ENCODE data around the gene AP1G1.
A peak's percentile ranks its signal among the peaks of the same experiment; 100 is the strongest.

The AP1G1 gene

DNA sequence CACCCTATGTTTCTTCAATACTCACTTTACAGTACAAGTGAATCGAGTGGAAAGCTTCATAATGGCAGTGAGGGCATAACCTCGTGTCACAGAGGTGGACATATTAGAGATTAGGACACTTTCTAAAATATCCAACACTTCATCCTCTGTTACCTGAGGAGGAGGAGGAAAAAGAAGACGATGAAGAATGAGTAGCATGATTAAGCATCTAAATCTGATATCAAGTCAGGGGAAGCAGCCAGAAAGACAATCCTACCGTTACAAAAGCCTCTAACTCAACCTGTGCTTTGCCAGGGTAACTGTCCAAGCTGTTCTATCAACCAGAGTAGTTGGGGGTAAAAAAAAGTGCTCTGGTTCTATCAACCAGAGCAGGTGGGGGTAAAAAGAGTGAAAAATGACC is 60.4 kb downstream of the AP1G1 start:
- no peak for DNase-seq

DNA sequence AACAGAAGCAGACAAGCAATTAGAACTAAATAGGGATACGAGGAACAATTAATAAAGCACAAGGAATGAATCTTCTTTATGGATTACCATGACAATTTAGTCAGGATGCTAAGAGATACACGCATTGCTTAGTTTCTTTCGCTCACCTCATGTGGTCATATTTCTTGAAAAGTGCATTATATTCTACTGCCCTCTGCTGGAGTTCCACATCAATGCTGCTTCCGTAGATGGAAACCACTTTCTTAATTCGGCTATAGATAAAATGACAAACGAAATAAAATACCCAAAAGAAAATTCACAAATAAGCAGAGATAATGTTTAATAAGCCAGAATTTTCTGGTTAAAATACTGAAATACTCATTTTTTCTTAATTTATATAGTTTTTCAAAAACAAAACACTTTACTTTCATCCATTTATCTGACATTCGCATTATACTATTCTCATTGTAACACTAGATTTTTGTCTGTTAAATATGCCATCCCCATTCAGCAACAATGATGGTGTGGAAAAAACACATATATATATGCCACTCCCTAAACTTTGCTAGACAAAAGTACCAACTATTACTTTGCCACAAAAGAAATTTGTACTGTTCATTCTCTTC is 62.1 kb downstream of the AP1G1 start:
- DNase-seq, result no peak

DNA sequence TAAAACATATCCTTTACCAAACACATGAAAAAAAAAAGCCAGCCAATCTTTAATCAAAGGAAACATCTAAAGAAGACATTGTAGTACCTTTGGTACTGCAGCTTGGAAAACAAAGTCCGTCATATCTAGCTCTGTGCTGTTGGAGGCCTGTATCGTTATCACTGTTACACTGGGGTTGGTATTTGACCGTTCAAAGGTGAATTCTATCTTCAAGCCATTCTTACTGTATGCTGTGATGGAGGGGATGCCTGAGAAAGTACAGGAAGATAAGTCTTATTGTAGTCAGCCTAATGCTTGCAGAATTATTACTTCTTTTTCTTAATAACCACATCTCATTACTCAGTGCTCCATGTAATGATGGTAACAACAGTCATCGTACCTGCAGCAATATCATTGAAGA is 69.8 kb downstream of the AP1G1 start:
- no peak for DNase-seq

DNA sequence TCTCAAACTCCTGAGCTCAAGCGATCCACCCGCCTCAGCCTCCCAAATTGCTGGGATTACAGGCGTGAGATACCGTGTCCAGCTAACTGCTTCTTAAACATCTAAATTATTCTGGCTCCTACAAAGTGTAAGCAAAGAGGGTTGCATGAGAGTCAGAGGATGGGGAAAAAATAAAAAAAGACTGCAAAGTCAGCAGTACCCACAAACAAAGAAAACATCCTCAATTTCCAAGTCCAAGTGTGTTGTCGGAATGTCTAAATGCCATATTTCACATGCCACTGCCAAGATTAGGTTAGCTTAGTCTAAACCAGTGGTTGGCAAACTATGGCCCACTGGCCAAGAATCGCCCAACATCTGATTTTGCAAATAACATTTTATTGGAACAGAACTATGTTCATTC is 71.1 kb downstream of the AP1G1 start:
- DNase-seq, result no peak

DNA sequence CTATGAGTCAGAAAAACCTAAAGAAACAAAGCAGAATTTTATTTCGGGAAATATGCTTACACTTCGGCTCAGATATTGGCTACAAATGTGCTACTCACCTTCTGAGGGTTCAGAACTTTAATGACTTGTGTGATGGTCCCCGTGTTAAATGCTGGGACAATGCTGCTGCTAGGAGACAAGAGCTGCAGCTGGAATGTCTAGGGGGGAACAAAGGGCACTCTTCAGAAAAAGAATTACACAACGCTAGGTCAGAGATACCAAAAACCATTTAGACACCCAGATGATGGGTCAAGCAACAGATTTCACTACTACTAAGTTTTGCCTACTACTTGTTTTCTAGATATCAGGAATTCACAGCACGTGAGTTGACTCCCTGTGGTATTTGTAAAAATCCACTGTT is 74.1 kb downstream of the AP1G1 start:
- DNase-seq, result no peak

DNA sequence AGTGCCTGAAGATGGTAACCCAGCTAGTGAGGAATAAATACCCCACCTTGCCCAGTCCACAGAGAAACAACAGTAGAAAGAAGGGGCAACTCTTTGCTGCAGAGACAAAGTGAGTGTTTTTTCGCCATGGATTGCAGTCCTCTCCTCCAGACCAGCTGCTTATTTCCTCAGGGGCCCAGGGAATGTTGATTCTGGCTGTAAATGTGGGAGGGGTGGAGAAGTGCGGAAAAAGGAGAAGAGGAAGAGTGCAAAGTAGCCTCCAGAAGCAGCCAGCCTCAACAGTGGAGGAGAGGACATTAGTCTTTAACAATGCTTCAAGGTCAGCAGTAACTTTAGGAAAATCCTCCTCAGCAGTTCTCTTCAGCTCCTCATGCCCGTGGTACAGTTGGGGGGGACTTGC is 76.0 kb downstream of the AP1G1 start:
- no peak for DNase-seq

DNA sequence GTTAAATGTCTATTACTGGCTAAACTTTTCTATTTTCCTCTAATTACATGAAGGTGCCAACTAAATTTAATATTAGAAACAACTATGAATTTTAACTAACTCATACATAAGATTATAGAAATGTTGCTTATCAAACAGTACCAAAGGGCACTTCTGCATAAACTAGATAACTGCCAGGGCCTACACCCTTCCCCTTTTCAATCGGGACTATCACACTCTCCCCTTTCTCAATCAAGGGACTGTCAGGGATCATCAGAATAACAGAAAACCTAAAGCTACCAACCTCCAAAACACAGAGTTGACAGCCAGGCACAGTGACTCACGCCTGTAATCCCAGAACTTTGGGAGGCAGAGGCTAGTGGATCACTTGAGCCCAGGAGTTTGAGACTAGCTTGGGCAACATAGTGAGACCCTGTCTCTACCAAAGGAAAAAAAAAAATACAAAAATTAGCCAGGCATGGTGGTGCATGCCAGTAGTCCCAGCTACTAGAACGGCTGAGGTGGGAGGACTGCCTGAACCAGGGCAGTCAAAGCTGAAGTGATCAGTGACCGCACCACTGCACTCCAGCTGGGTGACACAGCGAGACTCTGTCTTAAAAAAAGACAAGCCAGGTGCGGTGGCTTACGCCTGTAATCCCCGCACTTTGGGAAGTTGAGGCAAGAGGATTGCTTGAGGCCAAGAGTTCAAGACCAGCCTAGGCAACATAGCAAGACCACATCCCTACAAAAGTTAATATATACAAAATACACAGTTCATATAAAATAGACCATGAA is 80.9 kb downstream of the AP1G1 start:
- no peak for DNase-seq

DNA sequence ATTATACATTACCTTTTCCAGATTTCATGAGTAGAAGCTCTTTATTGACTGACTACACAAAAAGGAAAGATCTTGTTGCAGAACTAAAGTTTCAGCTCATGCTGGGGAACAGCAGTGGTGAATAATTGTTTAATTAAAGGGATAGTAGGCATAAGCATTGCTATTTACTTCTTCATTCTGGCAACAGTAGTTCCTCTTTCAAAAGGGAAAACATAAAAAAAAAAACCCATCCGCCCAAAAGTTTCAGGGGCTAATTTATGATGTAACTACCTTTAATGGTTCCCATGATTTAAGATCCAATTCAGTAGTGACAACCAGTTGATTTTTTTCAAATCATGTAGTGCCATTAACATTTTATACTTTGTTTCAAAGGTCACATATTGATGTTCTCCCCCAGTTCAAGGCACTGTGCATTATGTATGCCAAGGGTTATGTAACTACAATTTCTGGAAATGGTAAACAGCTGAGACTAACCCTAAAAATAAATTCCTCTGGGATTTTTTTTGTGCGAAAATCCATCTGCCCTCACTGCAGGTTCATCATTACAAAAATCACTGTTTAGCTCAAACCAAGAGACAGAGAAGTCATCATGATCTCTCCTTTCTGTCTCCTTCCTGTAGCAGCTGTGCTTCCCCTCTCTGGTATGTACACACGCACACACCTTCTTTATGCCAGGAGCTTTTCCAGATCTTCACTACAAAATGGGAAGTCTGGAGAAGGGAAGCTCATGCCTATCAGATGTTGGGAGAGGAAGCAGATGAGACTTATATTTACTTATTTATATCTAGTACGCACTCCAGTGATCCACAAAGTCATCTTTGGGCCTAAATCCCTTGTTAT is 81.9 kb downstream of the AP1G1 start:
- DNase-seq, result no peak

DNA sequence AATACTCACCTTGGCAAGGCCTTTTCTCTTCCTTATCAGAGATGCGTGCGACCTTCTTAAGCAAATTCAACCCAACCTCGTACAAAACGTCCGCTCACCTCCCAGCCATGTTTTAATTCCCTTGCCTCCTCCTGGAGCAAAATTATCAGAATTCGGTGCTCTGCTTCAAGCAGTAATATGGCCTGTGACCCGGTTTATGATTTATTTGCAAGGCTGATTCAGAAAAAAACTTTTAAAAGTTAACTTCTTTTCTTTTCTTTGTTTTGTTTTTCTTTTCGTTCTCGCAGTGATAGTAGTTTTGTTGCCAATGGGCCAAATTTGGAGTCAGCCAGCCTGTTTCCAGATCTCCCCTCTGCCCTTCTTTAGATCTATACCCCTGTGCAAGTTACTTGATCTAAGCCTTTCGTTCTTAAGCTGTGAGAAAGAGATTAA is 84.3 kb downstream of the AP1G1 start, which contains the start of gene PHLPP2:
Gene PHLPP2, minus strand, starts transcription at position 382 of the 432 bp plus-strand sequence. CDS start 9,906 bp downstream, outside the sequence.
- no peak for DNase-seq

DNA sequence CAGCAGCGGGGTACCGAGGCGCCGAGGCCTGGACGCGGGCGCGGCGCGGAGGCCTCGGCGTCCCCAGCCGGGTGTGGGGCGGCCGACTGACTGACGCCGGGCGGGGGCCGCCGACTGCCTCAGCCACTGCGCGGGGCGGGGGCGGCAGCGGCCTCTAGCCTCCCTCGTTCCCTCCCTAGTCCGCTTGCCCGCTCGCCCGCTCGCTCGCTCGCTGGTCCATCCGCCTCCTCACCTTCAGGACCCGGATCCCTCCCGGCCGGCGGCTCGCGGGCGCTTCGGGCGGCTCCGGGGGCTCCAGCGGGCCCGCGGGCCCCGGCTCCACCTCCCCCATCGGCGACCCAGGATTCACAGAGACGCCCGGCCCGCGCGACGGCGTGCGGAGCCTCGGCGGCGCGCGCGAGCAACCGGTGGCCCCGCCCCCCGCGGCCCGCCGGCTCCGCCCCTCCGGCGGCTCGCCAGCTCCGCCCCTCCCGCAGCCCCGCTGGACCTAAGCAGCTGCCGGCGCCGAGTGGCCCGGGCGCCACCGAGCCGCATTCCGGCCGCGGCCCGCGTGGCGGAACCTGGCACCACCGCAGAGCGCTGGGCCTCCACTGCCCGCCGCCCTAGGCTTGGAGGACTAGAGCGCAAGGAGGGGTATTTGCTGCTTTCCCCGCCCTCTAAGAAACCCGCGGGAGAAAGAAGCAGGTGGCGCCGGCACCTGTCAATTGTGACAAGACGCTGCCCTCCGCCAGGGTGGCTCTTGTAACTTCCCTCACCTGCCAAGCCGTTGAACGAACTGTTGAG is 84.9 kb downstream of the AP1G1 start:
- DNase-seq, result peak; percentile 76

DNA sequence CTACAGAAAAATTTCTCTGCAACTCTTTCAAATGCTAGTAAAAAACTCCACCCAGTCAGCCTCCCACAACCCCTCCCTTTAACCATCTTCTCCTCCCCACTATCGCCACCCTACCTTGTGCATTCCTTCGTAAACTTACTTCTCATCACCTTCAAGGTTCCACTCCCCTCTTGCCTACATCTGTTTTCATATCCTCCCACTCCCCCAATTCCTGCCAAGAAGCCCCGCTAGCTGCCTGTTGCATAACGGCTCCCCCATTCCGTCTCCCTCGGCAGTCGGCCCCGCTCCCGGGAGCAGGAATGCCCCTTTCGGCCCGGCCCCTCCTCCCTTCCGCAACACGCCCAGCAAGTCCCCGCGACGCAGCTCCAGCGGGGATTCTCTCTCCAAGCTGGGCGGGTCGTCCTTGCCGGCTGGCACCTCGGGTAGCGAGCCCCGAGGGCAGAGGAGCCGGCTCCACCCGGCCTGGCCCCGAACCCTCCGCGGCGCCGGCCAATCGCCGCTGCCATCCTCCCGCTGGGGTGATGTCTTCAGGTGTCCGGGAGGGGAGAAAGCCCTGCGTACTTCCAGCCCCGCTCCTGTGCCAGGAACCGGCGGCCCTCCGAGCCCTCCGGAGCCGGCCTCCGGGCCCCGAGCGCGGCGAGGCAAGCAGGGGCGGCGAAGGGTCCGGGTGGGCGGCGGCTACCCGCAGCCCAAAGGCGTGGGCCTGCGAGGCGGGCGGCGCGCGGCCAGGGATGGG is 85.7 kb downstream of the AP1G1 start:
- peak; percentile 53 for DNase-seq

DNA sequence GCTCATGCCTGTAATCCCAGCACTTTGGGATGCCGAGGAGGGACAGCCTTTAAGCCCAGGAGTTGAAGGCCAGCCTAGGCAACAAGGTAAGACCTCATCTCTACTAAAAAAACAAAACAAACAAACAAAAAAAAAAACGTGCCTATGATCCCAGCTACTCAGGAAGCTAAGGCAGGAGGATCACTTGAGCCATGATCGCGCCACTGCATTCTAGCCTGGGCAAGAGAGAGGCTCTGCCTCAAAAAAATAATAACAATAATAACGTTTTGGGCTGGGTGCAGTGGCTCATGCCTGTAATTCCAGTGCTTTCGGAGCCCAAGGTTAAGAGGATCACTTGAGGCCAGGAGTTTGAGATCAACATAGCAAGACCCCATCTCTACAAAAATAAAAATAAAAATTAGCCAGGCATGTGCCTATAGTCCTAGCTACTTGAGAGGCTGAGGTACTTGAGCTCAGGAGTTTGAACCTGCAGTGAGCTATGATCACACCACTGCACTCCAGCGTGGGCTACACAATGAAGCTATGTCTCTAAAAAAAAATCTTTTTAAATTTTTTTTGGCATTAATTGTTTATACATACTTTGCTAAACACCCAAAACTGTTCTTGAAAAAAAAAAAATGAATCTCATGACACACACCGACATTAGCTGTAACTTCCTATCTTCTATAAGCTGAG is 87.4 kb downstream of the AP1G1 start:
- no peak for DNase-seq

DNA sequence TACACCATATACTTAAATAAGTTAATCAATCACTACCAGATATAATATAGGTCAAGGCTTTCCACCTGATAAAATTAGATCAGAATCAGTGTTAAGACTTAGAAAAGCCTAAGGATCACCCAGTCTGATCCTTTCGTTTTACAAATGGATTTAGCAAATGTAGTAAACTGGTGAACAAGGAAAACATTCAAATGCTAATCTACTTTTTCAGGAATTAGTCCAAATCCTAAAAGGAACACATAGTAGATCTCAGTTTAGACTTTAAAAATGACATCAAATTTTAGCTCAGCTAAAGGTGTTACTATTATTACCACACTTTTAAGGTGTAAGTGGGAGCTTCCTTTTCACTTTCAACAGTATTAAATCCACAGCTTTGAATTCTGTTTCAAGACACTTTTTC is 96.1 kb downstream of the AP1G1 start:
- no peak for DNase-seq

DNA sequence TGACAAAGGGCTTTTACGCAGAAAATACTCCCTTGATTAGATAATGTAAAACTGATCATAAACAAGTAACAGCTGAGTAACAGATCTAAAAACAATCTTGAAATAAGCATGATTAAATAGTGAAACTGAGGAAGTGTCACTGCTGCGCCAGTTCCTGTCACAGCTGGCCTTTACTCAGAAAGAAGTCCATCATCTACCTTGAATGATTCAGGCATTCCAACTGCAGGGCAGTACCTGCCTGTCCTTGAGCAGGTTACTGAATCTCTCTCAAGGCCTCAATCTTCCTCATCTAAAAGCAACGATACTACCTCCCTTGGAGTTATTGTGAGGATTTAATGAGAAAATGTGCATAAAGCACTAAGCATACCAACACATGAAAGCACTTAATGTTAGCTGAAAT is 96.8 kb downstream of the AP1G1 start:
- DNase-seq, result no peak

DNA sequence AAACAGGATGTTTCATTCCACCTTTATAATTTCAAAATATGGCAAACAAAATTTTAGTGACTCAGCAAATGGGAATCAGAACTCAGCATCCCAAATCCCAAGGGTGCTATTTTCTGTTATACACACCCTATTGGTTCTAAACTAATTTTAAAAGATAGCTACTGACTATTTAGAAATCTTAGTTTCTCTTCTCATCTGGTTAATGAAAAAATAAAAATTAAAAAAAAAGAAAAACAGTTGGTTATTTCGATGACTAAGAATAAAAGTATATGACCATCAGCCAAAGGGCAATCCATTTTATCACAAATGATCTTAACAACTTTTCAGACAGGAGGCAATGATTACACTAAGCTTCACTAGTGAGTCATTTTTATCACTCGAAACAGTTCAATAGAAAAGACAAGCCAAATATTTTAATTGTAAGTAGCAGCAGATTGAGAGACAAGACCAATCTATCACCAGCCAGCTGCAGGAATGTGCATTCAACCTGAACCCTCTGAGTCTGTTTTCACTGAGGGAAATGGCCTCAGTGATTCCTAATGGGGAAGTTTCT is 99.3 kb downstream of the AP1G1 start:
- no peak for DNase-seq

DNA sequence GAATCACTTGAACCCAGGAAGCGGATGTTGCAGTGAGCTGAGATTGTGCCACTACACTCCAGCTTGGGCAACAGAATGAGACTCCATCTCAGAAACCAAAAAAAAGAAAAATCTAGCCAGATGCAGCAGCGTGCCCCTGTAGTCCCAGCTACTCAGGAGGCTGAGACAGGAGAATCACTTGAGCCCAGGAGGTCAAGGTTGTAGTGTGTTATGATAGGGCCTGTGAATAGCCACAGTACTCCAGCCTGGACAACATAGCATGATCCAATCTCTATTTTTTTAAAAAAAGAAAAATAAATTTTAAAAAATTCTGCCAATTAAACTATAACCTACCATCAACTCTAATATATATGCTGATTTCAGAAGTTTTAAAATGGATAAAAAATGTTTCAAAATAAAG is 99.9 kb downstream of the AP1G1 start:
- DNase-seq, result no peak

DNA sequence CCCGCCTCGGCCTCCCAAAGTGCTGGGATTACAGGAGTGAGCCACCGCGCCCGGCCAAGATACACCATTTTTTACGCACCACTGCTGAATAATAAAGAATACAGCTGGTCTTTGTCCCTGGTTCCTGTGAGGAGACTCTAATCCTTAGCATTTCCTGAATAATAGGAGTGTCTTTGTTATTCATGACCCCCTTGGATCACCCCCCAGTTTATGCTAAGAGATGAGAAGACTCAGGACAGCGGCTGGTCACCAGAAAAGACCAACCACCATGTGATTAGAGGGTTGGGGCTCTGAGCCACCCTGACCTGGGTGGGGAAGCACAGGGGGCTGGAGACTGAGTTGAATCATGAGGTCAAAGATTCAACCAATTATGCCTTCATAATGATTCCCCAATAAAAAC is 101.4 kb downstream of the AP1G1 start:
- DNase-seq, result no peak

DNA sequence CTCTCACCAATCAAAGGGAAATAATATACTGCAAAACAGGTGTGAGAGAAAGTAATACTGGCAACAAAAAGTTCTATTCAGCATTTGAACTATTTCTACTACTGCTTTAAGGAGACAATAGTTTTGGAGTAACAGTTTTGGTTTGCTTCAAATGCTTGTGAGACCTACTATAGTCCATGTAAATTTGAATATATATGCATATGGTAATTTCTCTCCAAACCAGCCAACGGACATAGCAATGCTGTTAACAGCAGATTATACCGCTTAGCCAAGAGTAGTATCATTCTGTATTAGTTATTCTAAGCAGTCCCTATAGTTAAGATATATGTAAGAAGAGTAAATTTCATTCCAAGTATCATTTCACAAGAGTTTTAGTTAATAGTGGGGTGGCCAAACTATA is 102.6 kb downstream of the AP1G1 start:
- DNase-seq, result no peak

DNA sequence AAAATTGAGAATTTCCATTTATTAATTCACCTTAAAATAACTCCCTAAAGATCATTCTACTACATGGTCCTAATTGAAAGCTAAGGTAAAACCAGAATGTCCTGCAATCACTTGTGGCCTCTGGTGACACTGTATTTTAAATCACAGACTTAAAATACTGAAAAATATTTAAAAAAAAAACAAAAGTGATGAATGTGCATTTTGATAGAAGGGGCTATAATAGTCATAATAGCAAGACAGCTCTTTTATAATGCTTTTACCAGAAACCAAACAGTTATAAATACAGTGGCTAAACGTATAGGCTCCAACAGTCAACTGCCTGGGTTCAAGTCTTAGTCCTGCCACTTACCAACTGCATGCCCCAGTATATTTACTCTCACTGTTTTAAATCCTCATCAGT is 105.3 kb downstream of the AP1G1 start:
- no peak for DNase-seq

DNA sequence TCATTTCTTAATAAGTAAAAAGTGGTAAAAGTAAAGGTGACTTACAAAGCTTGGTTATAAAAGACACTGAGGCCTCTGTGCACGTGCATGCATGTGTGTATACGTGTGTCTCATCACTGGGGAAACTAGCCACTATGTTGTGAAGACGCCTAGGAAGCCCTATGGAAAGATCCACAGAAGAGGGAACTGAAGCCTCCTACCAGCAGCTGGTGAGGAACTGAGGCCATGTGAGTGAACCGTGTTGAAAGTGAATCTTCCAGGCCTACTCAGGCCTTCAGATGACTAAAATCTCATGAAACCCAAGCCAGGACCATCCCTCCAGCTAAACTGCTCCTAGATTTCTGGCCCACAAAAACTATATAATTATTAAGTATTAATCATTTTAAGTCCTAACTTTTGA is 107.8 kb downstream of the AP1G1 start:
- DNase-seq, result no peak

DNA sequence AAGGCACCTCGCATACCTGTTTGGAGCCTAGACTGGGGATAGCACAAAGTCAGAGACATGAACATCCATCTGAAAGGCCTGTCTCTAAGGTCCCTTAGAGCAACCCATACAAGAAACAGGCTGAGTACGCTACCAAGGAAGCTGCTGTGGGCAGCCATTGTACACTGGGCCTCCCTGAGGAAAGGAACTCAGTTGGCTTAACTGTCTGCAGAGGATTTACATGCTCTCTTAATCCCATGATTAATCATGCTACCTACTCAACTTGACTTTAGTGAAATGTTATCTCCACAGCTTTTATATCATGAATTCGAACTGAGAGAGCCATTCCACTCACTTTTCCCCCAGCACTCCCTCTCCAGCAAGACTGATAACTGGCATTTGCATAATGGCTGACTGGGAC is 110.1 kb downstream of the AP1G1 start:
- DNase-seq, result no peak

Measured in T-helper 9 cell (primary cell).